Gastrocnemius medialis (tissue), 4 donors: ENCODE data around the gene CRACDL.

ENCODE experiments used
- POLR2A ChIP-seq, 2 donors: fragments of 450-650 bp; IDR thresholded peaks; one replicate each; pipeline ENCODE4 v1.6.1; 2017; ENCODE audit warnings: antibody characterized with exemption in 2 of 2, mild to moderate bottlenecking in 2 of 2, moderate library complexity in 2 of 2
- TF ChIP-seq, protein P1 (sequence below), 5 experiments: fragments of 450-650 bp in 3 of 5; fragments of 200-600 bp in 2 of 5; sonication (generic) in 2 of 5; IDR thresholded peaks in 4 of 5; conservative IDR thresholded peaks in 1 of 5; 1 replicate in 4 of 5; 2 replicates in 1 of 5; pipeline ENCODE4 v1.5.1; 2016 to 2019; ENCODE audit warnings: antibody characterized with exemption in 5 of 5, mild to moderate bottlenecking in 3 of 5, moderate library complexity in 3 of 5

DNA sequence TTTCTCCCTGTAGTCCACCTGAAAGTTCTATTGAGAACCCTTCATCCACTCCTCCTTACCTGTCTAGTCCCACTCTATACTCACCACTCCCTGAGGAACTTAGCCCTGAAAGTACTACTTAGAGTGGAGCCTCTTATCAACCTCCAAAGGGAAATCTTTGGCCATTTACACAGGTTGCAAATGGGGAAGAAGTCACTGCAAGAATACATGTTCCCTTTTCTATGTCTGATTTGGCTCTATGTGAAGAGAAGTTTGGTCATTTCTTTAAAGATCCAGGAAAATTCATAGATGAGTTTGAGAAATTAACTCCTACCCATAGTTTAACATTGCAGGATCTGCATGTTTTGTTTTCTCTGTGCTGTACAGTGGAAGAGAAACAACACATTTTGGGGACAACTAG lies 182.2 kb downstream of the CRACDL start:
- TF ChIP-seq, protein P1, sequence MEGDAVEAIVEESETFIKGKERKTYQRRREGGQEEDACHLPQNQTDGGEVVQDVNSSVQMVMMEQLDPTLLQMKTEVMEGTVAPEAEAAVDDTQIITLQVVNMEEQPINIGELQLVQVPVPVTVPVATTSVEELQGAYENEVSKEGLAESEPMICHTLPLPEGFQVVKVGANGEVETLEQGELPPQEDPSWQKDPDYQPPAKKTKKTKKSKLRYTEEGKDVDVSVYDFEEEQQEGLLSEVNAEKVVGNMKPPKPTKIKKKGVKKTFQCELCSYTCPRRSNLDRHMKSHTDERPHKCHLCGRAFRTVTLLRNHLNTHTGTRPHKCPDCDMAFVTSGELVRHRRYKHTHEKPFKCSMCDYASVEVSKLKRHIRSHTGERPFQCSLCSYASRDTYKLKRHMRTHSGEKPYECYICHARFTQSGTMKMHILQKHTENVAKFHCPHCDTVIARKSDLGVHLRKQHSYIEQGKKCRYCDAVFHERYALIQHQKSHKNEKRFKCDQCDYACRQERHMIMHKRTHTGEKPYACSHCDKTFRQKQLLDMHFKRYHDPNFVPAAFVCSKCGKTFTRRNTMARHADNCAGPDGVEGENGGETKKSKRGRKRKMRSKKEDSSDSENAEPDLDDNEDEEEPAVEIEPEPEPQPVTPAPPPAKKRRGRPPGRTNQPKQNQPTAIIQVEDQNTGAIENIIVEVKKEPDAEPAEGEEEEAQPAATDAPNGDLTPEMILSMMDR (IDR thresholded peaks at IDR 0.05 in 4 of 5, conservative IDR thresholded peaks at IDR 0.05 in 1 of 5) = no peak
- TF ChIP-seq POLR2A (IDR thresholded peaks at IDR 0.05) = no peak
